ENCODE data around the gene PRDM11.

GRCh38 chr11:45280449-45280848 lies 134.0 kb downstream of the PRDM11 start:
- TF ChIP-seq CTCF (conservative IDR thresholded peaks at IDR 0.05; ENCODE audit: low read length): no peak
- no peak for TF ChIP-seq EZH2phosphoT487 (IDR thresholded peaks at IDR 0.05; ENCODE audit: borderline replicate concordance, low read depth, low read length)

All from OCI-LY7 (cell line).